UCSD-AML1 (cell line): ENCODE results near the gene ARHGAP4.

Source experiments
- DNase-seq: peaks from one replicate; lab custom pipeline; 2025; ENCODE audit not compliant: unreplicated experiment; lab: John Stamatoyannopoulos, UW

Gene ARHGAP4

DNA sequence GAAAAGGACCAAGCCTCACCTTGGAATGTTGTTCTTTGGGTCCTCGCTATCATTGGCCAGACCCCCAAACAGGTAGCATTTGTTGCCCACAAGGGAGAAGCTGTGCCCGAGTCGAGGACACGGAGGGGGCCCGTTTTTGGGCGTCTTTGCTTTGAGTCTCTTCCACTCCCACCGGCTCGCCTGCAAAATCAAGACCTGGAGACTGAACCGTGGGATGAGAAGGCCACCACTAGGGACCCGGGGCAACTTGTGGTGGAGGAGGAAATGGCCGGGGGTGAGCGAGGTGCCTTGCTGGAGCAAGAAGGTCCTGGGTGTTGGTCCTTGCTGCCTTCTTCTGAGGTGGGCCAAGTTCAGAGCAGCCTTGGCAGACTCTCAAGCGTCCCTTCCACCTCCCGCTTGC, 38.0 kb upstream of the ARHGAP4 start:
- DNase-seq: no peak

GRCh38 chrX:153963546-153963945, 37.5 kb upstream of the ARHGAP4 start:
- DNase-seq: no peak

DNA sequence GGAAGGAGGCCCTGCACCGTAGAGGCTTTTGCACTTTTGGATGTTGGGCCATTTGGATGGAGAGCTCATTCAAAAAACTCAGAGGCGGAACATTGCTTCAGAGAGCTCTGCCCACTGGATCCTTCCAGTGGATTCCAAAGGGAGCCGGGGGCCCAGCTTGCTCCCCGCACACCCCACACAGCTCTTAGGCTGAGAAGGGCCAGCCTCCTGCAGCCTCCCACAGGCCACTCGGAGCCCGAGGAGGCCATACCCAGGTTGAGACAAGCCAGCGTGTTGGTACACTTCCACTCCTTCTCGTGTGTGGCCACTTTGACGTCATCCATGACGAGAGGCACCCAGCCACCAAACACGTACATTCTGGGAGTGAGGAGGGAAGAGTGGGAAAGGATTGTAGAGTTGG, 35.2 kb upstream of the ARHGAP4 start:
- DNase-seq: no peak

GRCh38 chrX:153960786-153961185, 34.7 kb upstream of the ARHGAP4 start:
- DNase-seq: no peak

GRCh38 chrX:153960077-153960476, 34.0 kb upstream of the ARHGAP4 start:
- DNase-seq: no peak

GRCh38 chrX:153959649-153960048, 33.6 kb upstream of the ARHGAP4 start:
- no peak for DNase-seq

DNA sequence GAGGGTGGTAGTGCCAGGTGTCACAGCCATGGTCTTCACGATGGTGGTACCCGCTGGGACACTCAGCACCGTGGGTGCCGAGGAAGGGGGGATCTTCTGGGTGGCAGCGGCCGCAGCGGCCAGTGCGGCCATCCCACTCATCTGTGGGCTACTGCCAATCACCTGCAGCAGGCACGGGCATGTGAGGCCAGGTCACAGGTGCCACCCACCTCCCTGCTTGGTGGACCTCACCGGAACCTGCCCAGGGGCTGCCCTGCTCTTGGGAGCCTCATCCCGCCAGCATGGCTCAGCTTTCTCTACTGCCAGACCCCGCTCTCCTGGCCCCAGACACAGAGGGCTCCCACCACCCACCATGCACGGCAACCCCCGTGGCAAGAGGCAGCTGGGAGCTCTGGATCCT, 32.5 kb upstream of the ARHGAP4 start:
- DNase-seq: no peak

DNA sequence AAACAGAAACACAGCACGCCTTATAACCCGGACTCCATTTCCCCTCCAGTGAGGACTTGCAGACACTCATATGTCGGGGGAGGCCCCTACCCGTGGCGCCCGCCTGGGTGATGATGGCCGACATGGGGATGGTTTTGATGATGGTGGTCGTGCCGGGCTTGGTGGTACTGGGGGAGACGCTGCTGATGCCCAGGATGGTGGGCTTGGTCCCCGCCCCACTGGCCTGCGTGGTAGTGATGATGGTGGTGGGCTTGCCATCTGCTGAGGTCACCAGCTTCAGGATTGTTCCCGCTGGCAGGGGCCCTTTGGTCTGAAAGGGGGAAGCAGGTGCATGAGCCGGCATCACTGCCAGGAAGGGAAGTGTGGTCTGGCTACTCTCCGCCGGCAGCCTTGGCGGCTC, 31.2 kb upstream of the ARHGAP4 start:
- no peak for DNase-seq

- DNase-seq: no peak
Observed at GRCh38 chrX:153956044-153956907, 30.2 kb upstream of the ARHGAP4 start.

GRCh38 chrX:153955228-153955732, 29.2 kb upstream of the ARHGAP4 start:
- DNase-seq: no peak

- DNase-seq: no peak
Observed at GRCh38 chrX:153954558-153955227, 28.6 kb upstream of the ARHGAP4 start.

DNA sequence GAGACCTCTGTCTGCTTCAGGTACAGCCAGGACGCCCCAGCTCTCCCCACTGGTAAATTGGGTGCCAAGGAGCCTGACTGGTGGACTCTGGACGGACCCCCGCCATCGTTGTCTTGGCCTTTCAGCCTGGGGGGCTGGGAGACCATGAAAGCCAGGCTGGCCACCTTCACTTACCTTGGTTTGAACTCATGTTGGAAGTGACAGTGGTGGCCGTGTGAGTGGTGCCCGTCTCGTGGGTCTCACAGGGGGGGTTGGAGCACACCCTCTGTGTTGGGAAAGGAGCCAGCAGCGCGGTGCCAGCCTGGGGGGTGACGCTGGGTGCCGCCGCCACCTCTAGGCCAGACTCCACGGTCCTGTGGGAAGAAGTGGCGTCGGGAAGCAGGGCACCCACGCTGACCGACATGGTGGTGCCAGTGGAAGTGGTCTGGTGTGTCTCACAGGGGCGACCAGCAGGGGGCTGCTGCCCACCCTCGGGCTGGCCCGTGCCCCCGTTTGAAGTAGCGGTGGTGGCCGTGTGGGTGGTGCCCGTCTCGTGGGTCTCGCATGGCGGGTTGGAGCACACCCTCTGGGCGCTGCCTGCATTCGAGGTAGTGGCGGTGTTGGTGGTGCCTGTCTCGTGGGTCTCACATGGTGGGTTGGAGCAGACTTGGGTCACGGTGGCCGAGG, 28.0 kb upstream of the ARHGAP4 start:
- no peak for DNase-seq

- DNase-seq: peak; percentile 70
Observed at GRCh38 chrX:153953342-153953830, 27.3 kb upstream of the ARHGAP4 start.

DNA sequence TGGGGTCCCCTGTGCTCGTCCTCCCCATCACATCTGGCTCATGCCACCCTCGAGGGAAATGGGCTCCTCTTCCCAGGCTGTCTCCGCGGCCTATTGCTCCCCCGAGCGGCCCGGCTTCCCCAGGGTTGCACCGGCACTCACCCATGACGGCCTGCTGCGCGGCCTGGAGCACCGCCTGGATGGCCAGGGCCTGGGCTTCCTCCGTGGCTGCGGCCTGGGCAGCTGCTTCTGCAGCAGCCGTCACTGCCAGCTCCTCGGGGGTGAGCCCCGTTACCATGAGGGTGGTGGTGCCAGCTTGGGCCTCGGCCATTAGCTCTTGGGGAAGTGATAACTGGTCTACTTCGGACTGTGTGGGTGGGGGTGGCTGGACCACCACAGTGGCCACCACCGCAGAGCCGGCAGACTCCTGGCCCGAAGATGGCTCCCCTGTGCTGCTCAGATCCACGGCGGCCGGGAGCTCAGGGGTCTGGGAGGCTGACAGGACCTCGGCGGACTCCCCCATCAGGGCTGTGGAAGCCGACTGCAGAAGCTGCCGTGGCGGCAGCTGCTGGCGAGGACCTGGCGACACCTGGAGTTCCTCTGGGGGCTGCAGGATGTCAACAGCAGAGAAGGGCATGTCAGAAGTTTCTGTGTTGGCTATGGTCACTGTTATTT, 26.4 kb upstream of the ARHGAP4 start:
- DNase-seq: no peak

DNA sequence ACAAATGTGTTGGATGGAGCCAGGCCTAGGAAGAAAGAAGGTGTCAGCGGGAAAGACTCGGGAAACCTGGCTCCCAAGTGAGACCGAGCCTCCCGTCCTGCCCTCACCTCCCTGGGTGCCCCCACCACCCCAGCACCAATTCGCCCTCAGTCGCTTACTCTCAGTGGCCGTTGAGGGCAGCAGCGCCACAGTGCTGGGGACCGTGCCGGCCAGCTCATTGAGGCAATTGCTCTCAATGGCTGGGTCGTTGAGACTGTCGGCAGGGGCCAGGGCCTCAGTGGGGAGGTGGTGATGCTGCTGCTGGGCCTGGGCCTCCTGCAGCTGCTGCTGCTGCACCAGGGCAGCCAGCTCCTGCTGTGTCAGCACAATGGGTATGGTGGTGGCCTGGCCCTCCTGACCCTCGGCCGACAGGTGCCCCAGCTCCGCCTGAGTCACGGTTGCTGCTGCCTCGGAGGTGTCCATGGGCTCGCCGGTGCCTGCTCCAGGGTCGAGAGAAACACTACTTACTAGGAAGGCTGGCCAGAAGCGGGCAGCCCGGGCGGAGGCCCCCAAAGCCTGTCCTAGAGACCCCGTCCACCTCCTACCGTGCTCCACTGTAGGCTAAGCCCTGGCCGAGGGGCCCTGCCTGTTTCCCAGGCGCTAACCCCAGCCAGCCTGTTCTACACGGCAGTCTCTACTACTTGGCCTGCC, 25.8 kb upstream of the ARHGAP4 start:
- no peak for DNase-seq

DNA sequence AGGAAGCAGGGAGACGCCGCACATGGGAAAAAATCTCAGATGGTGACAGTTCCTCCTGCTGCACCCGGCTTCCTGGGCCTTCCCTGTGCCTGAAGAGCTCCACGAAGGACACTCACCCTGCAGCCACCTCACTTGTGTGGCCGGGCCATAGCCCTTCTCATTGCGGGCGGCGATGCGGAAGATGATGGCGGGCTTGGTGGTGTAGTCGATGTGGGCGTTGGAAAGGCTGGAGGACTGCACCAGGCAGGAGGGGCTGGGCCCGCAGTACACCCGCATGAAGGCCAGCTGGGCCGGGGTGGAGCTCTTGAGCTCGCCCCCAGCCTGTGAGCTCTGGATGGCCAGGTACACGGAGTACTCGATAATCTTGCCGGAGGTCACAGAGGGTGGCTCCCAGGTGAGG, 24.1 kb upstream of the ARHGAP4 start:
- no peak for DNase-seq

GRCh38 chrX:153948847-153949805, 23.1 kb upstream of the ARHGAP4 start:
- DNase-seq: peak; percentile 35

DNA sequence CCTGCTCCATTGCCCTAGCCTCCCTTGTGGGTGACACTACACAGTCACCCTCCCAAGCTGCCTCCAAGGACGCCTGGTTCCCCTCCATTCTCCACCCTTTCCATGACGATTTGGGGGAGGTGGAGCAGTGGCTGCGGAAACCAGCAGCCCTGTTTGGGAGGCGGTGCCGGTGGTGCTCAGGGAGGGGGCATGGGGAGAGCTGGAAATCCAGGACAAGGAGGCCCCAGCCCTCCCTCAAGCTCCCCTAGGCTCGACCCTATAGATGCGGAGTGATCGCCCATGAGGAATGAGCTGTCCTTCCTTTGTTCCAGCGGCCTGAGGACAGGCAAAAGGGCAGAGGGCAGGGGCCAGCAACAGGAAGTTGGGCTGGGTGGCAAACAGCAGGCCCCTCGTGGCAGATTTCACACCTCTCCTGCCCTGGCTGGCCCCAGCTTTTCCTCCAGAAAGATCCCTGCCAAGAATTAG, 22.0 kb upstream of the ARHGAP4 start:
- DNase-seq: no peak
